Activated CD8-positive, alpha-beta memory T cell treated with anti-CD3 and anti-CD28 coated beads for 24 hours (primary cell): ENCODE data around the gene SLC26A6.

Experiments used
- DNase-seq: peaks from one replicate; pipeline ENCODE4 v3.0.0-alpha.2; 2020

The SLC26A6 gene

DNA sequence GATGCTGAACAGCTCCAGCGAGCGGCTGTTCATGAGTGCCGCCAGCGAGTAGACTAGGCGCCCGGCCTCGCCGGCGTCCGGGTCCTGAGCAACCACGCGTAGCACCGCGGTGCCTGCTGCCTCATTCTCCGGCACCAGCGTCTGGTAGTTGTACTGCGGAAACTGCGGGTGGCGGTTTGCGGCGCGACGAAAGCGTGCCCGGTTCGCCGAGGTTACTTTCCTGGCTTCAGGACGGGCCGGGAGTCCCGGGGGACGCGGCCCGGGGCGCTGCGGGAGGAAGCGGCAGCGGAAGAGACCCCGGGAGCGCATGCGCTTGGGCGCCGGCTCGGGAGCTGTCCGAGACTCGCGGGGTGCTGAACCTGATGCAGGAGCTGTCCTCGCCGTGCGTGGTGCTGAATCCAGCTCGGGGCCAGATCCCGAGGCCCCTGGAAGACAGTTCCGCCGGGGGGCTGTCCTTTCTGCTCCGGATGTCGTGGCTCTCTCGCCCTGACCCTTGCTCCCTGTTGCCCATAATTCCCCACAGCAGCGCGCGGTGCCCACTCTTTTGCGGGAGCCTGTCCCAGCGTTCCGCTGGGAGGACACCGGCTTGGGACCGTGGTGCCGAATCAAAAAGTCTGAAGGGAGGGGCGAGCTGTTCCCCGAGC is 26.4 kb upstream of the SLC26A6 start:
- DNase-seq: peak; percentile 94

GRCh38 chr3:48660800-48661400 is 25.6 kb upstream of the SLC26A6 start:
- DNase-seq: no peak

DNA sequence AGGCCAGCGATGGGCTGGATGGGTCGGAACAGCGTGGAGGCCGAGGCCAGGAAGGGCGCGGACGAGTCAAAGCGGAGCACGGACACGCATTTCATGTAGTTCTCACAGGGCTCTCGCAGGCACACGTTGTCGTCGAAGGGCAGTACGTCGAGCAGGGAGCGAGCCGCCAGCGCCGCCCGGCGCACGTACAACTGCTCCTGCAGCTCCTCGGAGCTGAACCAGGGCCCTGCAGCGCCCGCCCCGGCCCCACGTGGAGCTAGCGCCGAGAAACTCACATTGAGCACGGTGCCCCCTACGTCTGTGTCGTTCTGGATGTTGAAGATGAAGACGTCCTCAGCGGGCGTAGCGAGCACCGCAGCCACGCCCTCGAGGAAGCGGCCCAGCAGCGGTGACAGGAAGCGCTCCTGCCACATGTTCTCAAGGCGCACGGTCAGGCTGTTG is 21.6 kb upstream of the SLC26A6 start:
- no peak for DNase-seq

DNA sequence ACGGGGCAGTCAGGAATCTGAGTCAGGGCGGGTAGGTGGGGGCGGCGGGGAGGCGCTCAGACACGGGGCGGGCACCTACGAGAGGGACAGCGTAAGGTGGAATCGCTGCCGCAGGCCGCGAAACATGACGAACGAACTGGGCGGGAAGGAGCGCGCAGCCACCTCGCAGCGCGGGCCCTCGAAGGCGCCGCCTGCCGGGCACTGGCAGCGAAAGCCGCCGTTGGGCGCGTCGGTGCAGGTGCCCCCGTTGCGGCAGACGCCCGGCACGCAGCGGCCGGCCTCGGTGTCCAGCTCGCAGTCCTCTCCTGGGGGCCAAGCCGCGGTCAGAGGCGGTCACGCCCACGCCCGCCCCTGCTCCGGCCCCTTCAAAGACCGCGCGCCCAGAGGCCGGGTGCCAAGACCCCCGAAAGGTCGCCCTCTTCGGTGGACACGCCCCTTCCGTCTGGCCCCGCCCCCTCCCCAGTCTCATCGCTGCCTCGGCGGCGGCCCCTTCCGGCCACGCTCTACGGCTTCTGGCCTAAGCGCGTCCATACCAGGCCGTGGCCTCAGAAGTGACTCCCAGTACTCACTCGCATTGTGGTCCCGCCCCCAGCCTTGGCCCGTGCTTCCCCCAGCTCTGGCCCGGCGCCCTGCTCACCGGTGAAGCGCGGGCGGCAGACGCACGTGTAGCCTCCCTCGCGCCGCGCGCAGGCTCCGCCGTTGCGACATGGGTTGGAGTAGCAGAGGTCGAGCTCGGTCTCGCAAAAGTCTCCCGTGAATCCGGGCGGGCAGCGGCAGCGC is 21.0 kb upstream of the SLC26A6 start:
- peak; percentile 97 for DNase-seq

DNA sequence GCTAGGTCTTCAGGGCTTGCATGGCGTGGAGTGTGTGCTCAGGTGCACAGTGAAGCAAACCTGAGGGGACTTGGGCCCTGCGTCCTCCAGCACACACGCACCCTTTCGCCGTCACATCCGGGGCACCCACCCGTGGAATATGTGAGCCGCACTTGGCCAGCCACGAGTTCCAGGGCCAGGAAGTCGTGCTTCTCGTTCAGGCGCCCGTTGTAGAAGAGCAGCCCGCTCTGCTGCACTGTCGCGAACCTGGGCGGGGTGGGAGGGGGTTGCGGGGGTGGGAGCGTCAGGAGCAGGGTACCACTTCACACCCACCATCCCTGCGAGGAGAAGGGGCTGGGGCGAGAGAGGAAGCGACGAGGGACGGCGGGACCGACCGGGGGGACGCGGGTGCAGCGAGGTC is 20.3 kb upstream of the SLC26A6 start:
- no peak for DNase-seq

DNA sequence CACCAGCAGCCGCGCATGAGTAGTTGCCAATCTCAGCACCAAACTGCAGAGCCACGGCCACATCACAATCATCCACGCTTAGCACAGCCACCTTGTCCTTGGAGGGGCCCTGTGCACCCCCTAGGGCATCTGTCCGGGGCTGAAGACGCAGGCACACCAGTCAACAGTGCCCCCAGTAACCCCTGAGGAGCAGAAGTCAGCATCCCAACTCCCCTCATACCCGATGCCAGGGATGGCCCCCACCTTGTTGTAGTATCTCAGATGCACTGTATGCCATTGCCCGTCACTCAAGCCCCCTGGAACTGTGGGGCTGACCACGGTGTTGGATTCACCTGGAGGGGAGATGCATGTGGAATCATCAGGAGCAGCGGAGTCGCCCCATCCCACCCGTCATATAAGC is 19.8 kb upstream of the SLC26A6 start:
- no peak for DNase-seq

DNA sequence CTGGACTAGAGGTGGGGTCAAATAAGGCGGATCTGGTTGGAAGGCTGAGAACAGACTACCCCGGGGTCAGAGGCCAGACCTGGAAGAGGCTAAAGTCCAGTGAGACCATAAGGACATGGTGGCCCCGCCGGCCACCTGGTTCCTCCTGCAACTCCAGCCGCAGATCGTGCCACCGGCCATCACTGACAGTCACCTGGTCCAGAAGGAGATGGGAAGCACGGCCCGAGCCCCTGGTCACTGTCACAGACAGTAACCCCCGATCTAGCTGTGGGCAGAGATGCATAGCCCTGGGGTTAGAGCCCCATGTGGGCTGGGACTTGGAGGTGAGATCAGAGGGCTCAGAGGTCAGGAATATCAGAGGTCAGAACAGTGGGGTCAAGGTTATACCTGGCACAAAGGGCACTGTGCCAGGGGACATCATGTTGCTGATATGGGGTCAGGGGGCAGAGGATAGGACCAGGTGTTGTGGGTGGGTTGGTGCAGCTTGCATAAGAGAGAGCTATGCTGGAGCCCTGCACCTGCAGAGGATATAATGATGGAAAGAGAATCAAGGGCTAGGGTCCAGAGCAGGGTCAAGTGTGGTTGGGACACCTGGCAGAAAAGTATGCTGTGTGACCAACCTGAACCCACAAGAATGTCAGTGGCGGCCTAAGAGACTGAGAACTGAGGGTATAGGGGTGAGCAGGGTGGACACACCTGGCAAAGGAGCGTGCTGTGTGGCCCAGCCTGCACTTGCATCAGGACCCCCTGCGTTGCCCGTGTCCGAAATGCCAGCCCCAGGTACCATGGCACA is 17.9 kb upstream of the SLC26A6 start:
- DNase-seq: no peak

- no peak for DNase-seq
Measured at GRCh38 chr3:48651771-48652170, 16.5 kb upstream of the SLC26A6 start.

DNA sequence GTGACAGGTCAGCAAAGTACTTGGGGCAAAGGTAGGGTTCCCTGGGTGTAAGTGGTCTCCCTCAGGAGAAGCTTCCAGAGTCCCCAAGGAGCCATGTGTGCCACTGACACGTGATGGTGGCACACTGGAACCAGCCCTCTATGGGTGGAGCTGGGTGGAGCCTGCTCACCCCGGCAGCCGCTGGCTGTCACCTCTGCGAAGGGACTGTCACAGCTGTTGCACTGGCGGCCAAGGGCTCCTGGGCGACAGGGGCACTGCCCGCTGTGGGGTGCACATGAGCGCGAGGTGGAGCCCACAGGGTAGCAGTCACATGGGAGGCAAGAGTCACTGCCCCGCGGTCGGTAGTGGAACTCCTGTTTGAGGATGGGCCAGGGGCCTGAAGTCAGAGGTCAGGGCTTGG is 15.5 kb upstream of the SLC26A6 start:
- no peak for DNase-seq

GRCh38 chr3:48648188-48648850 is 13.1 kb upstream of the SLC26A6 start:
- no peak for DNase-seq

DNA sequence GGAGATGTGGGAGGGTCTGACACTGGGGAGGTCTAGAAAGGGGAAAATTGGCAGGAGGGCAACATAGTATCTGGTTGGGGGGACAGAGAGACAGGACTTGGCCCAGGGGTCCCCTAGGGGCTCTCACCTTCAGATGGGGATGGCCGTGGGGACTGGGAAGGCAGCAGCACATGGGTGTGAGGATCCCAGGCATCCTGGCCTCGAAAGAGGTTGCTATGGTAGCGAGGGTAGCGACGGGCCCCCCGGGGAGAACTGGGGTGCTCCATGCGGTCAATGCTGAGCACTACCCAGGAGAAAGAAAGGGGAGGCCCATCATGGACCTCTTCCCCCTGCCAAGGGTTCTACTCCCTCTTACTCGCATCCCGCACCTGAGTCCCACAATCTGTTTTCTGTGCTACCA is 12.5 kb upstream of the SLC26A6 start:
- no peak for DNase-seq

GRCh38 chr3:48644898-48645760 is 9.9 kb upstream of the SLC26A6 start:
- DNase-seq: no peak

GRCh38 chr3:48642605-48643004 is 7.3 kb upstream of the SLC26A6 start:
- no peak for DNase-seq

DNA sequence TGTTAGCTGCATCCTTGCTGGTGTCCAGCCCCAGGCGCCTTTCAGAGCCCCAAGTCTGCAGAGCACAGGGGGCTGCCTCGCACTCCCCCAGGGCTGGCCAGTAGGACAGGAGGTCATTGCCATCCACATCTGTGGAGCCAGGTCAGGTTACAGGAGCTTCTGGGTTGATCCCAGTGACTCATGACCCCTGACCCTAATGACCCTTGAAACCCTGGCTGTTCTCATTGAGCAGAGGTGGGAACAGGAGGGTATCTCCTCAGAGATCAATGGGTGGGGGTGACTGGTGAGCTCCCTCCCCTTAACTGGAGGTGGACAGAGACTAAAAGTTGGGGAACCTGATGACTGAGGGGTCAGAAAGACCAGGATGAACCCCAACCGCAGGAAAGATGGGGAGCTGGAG is 6.1 kb upstream of the SLC26A6 start:
- no peak for DNase-seq

- no peak for DNase-seq
Measured at GRCh38 chr3:48639944-48640606, 4.8 kb upstream of the SLC26A6 start.

DNA sequence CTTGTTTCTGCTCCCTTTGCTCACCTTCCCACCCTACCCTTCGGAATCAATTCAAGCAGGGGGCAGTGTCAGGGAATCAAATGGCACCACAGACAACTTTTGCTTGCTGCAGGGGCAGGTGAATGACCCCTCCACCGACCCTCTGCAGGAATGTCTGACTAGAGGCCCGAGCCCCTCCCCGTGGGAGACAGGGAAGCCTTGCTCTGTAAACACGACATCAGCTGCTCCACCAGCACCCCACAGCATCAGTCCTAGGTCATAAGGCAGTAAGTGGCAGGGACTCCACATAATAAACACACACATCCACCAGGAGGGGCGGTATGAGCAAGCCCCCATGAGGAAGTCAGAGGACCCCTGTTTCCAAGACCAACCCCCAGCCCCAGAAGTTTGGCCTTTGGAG is 2.0 kb upstream of the SLC26A6 start:
- no peak for DNase-seq

DNA sequence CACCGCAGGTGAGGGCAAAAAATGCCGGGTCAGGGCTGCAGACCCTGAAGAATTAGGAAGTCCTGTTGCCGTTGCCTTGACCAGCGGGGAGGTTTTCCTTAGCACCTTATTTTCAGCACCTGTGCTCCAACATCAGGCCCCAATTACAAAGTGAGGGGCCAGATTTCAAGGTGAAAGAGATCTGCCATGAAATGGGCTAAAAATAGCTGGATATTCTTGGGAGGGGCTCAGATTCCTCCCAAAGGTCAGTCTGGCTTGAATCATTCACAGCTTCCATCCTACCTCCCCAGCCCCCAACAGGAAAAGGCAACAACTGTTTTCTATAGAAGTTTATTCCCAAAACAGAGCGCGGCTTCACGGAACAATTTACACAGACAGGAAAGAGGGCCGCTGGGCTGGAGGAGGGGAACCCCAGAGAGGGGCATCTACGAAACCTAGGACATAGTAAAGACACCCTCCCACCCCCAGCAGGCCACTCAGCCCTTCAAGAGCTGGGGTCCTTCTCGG is 941 bp upstream of the SLC26A6 start:
- DNase-seq: no peak

DNA sequence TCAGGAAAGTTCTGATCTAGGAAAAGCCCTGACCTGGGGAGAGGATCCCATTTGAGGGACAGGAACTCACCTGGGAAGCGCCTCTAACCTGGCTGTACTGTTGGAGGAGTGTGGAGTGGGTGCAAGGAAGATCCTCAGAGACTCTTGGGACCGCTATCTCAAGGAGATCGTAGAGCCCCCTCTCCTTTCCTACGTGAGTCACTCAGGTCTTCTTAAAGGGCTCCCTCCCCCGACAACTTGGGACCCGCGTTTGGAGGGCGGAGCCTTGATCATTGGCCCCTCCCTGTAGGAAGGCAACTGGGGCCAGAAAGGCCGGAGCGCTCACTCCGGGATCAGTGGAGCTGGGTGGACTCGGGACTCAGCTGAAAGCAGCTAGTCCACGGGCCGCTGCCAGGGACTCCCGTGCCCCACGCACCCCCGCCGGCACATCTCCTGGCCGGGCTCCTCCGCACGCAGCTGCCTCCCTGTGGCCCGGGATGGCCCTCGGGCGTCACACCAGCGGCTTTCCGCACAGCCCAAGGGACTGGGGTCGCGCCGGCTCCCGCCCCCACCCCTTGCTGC is 520 bp downstream of the SLC26A6 start:
- peak; percentile 80 for DNase-seq

GRCh38 chr3:48633743-48634142 is 1.5 kb downstream of the SLC26A6 start:
- no peak for DNase-seq

DNA sequence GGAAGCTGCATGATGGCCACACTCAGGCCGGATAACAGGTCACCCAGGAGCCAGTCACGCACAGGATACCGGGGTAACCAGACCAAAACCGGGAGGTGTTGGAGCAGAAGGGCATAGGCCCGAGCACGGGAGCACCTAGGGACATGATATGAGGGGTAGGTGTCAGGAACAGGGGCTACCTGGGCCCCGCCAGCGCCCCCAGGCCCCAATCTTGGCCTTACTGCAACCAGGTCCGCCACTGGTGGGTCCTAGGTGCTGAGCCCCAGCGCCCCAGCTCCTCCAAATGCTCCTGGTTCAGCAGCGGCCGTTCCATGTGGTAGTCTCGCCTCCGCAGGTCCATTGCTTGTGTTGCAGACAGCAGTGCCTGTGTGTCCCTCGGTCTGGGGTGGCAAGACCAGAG is 2.0 kb downstream of the SLC26A6 start:
- DNase-seq: no peak
